Loucy (cell line): ENCODE data around the gene RPP40.

Experiments used
- H2AFZ ChIP-seq: fragments of 200-600 bp; sonication (generic); 2 replicates; pipeline ENCODE4 v1.6.0; 2016; ENCODE audit warnings: antibody characterized with exemption, mild to moderate bottlenecking, low read length, moderate library complexity
- H3F3A ChIP-seq: fragments of 200-600 bp; 2 replicates; pipeline ENCODE4 v1.6.0; 2016; ENCODE audit warnings: antibody characterized with exemption, low read depth, mild to moderate bottlenecking
- H3K27me3 ChIP-seq: fragments of 200-600 bp; sonication (generic); 2 replicates; pipeline ENCODE4 v1.6.1; 2014; ENCODE audit warnings: low read length, mild to moderate bottlenecking; ENCODE audit not compliant: insufficient read depth, poor library complexity, severe bottlenecking
- H3K36me3 ChIP-seq: fragments of 200-600 bp; sonication (generic); 2 replicates; pipeline ENCODE4 v1.6.1; 2016; ENCODE audit warnings: low read length; ENCODE audit not compliant: insufficient read depth
- H3K4me1 ChIP-seq: fragments of 200-600 bp; sonication (generic); 2 replicates; pipeline ENCODE4 v1.5.1; 2014; ENCODE audit warnings: low read length, mild to moderate bottlenecking; ENCODE audit not compliant: insufficient read depth, poor library complexity, severe bottlenecking
- H3K4me2 ChIP-seq: fragments of 200-600 bp; sonication (generic); 2 replicates; pipeline ENCODE4 v1.6.0; 2014; ENCODE audit warnings: antibody characterized with exemption, low read length, low read depth, mild to moderate bottlenecking; ENCODE audit not compliant: poor library complexity, severe bottlenecking
- H3K4me3 ChIP-seq: fragments of 200-600 bp; sonication (generic); 2 replicates; pipeline ENCODE4 v1.5.1; 2014; ENCODE audit warnings: low read length, mild to moderate bottlenecking, mixed read lengths; ENCODE audit not compliant: poor library complexity, severe bottlenecking
- H3K79me2 ChIP-seq: fragments of 200-600 bp; sonication (generic); 2 replicates; pipeline ENCODE4 v1.6.1; 2014; ENCODE audit warnings: low read length; ENCODE audit not compliant: insufficient read depth
- H3K9ac ChIP-seq: fragments of 200-600 bp; sonication (generic); 2 replicates; pipeline ENCODE4 v1.6.0; 2014; ENCODE audit warnings: mild to moderate bottlenecking, low read depth, low read length, moderate library complexity; ENCODE audit not compliant: poor library complexity, severe bottlenecking
- H3K9me2 ChIP-seq: fragments of 200-600 bp; sonication (generic); replicated peaks from 2 replicates; pipeline ENCODE4 v1.6.1; 2016; ENCODE audit warnings: low read depth, low read length, mixed read lengths
- H3K9me3 ChIP-seq: fragments of 200-600 bp; sonication (generic); 2 replicates; pipeline ENCODE4 v1.6.1; 2014; ENCODE audit warnings: mild to moderate bottlenecking, antibody characterized with exemption, low read length, low read depth; ENCODE audit not compliant: insufficient read depth
- H4K20me1 ChIP-seq: fragments of 200-600 bp; sonication (generic); 2 replicates; pipeline ENCODE4 v1.6.0; 2014; ENCODE audit warnings: antibody characterized with exemption, low read length, mild to moderate bottlenecking; ENCODE audit not compliant: insufficient read depth, poor library complexity, severe bottlenecking
- EZH2phosphoT487 ChIP-seq: fragments of 200-600 bp; IDR thresholded peaks from 2 replicates; pipeline ENCODE4 v1.6.1; 2018; ENCODE audit warnings: antibody characterized with exemption, mild to moderate bottlenecking, moderate library complexity, borderline replicate concordance
- TF ChIP-seq, protein P1 (sequence below): fragments of 200-600 bp; sonication (generic); conservative IDR thresholded peaks from 2 replicates; pipeline ENCODE4 v1.5.1; 2014; ENCODE audit warnings: mild to moderate bottlenecking, antibody characterized with exemption, low read length

RPP40 gene, protein sequence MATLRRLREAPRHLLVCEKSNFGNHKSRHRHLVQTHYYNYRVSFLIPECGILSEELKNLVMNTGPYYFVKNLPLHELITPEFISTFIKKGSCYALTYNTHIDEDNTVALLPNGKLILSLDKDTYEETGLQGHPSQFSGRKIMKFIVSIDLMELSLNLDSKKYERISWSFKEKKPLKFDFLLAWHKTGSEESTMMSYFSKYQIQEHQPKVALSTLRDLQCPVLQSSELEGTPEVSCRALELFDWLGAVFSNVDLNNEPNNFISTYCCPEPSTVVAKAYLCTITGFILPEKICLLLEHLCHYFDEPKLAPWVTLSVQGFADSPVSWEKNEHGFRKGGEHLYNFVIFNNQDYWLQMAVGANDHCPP

DNA sequence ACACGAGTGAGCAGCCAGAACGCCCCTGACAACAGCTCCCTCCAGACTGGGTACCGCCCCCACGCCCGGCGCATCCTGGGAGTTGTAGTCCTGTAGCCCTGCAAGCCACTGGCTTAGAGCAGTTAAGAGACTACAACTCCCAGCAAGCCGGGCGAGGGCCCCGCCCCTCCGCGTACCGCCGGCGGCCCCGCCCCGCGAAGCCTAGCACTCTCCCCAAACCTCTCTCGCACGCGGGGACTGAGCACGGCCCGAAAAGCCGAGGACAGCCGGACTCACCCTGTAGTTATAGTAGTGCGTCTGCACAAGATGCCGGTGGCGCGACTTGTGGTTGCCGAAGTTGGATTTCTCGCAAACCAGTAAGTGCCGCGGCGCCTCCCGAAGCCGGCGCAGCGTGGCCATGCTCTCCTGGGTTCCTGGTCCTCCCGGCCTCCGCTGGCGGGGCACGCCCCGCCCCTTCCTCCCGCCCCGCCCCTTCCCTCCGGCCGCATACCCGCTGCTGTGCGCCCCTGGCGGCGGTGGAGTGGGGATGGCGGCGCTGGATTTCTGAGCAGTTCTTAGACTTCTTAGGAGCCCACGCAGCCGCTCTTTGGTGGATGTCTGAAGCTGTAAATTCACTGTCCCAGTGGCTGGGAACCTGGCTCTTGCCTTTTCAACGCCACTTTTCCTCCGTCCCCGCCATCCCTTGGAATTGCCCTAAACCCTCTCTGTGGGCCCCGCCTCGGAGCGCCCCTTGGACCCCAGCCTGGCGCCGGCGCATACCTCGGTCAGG lies at the start of gene RPP40:
Gene RPP40, minus strand, starts transcription at position 434 of the 769 bp plus-strand sequence. Its CDS starts 35 bp downstream, at position 399.
- TF ChIP-seq, protein P1, sequence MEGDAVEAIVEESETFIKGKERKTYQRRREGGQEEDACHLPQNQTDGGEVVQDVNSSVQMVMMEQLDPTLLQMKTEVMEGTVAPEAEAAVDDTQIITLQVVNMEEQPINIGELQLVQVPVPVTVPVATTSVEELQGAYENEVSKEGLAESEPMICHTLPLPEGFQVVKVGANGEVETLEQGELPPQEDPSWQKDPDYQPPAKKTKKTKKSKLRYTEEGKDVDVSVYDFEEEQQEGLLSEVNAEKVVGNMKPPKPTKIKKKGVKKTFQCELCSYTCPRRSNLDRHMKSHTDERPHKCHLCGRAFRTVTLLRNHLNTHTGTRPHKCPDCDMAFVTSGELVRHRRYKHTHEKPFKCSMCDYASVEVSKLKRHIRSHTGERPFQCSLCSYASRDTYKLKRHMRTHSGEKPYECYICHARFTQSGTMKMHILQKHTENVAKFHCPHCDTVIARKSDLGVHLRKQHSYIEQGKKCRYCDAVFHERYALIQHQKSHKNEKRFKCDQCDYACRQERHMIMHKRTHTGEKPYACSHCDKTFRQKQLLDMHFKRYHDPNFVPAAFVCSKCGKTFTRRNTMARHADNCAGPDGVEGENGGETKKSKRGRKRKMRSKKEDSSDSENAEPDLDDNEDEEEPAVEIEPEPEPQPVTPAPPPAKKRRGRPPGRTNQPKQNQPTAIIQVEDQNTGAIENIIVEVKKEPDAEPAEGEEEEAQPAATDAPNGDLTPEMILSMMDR: peak; percentile 75
- no peak for TF ChIP-seq EZH2phosphoT487

DNA sequence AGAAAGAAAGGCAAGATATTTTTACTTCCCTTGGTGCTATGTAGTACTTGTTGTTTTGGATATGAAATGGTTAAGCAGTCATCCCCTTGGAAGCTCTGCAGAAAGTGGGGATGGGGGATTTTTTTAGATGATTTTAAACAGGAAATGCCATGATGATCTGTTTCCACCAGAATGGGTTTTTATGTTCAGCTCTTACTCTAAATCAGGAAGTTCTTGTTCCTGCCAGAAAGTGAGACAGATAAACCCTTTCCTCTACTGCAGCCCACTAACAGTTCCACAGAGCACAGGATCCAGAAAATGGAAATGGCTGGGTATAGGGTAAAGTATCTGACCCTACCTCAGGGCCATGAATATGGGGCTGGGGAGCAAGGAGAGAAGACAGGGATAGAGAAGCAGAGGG lies 49.2 kb upstream of the RPP40 start:
- Histone ChIP-seq H3K9me2 (no peaks in the 10 kb centered on the region), H3K9me3 (peaks cover 14% of the 10 kb centered on the region; the same call in 1 of the 2 replicates), H2AFZ (no peak overlapping the region)

More for the DNA sequence above, at the start of gene RPP40:
- H2AFZ ChIP-seq: peak within 1 kb of the TSS; percentile 99
- H3K36me3 ChIP-seq: peaks cover 9% of the 10 kb centered on the region; the same call in 1 of the 2 replicates
- no peaks in the 10 kb centered on the region for H3F3A ChIP-seq
- peak within 1 kb of the TSS; percentile 89 for H3K4me3 ChIP-seq
- no peaks in the 10 kb centered on the region for H3K9me2 ChIP-seq
- no peaks in the 10 kb centered on the region for H4K20me1 ChIP-seq
- peak within 1 kb of the TSS; percentile 90 for H3K9ac ChIP-seq
- H3K4me2 ChIP-seq: peak within 1 kb of the TSS; percentile 97
- H3K4me1 ChIP-seq: peaks cover 14% of the 10 kb centered on the region
- H3K27me3 ChIP-seq: no peaks in the 10 kb centered on the region
- H3K79me2 ChIP-seq: no peaks in the 10 kb centered on the region
- no peaks in the 10 kb centered on the region for H3K9me3 ChIP-seq

DNA sequence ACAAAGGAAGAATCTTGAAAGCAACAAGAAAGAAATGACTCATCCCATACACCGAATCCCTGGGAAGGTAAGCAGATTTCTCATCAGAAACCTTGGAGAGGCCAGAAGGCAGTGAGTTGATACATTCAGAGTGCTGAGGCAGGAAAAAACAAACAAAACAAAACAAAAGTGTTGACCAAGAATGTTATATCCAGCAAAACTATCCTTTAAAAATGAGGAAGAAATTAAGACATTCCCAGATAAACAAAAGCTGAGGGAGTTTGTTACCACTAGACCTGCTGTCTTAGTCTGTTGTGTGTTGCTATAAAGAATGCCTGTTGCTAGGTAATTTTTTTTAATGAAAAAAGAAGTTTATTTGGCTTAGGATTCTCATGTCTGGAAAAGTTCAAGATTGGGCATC lies 47.6 kb upstream of the RPP40 start:
- Histone ChIP-seq H3K79me2 (no peaks in the 10 kb centered on the region), H2AFZ (no peak overlapping the region), H3K27me3 (no peaks in the 10 kb centered on the region), H3K4me2 (no peak overlapping the region), H3F3A (no peaks in the 10 kb centered on the region), H3K9me2 (no peaks in the 10 kb centered on the region), H3K9ac (no peak overlapping the region), H4K20me1 (no peaks in the 10 kb centered on the region), H3K4me1 (peaks cover 10% of the 10 kb centered on the region), H3K4me3 (no peak overlapping the region), H3K36me3 (no peaks in the 10 kb centered on the region), H3K9me3 (peaks cover 14% of the 10 kb centered on the region; the same call in 1 of the 2 replicates)
- TF ChIP-seq, protein P1: no peak
- TF ChIP-seq EZH2phosphoT487: no peak

More for the DNA sequence above, 49.2 kb upstream of the RPP40 start:
- no peaks in the 10 kb centered on the region for H3K36me3 ChIP-seq
- H3K4me2 ChIP-seq: peak overlapping the region; percentile 26
- H3K9ac ChIP-seq: no peak overlapping the region
- no peaks in the 10 kb centered on the region for H3F3A ChIP-seq
- peaks cover 10% of the 10 kb centered on the region for H3K4me1 ChIP-seq
- TF ChIP-seq EZH2phosphoT487: no peak
- TF ChIP-seq, protein P1: no peak
- no peaks in the 10 kb centered on the region for H4K20me1 ChIP-seq
- no peak overlapping the region for H3K4me3 ChIP-seq
- H3K27me3 ChIP-seq: no peaks in the 10 kb centered on the region
- H3K79me2 ChIP-seq: no peaks in the 10 kb centered on the region
